BLaER1 (cell line): Measurements from ENCODE around the gene TEDDM1.

Experiments
- H3K27ac ChIP-seq: shearing (Covaris generic); formaldehyde crosslinking; 2 replicates; pipeline ENCODE4 v1.8.1; 2022
- H3K27me3 ChIP-seq: shearing (Covaris generic); formaldehyde crosslinking; 2 replicates; pipeline ENCODE4 v1.8.1; 2022
- H3K36me3 ChIP-seq: shearing (Covaris generic); formaldehyde crosslinking; 2 replicates; pipeline ENCODE4 v1.8.1; 2022
- H3K4me1 ChIP-seq: shearing (Covaris generic); formaldehyde crosslinking; 2 replicates; pipeline ENCODE4 v1.8.1; 2022
- H3K4me2 ChIP-seq: shearing (Covaris generic); formaldehyde crosslinking; 2 replicates; pipeline ENCODE4 v1.8.1; 2022
- H3K4me3 ChIP-seq: shearing (Covaris generic); formaldehyde crosslinking; 2 replicates; pipeline ENCODE4 v1.8.1; 2022
- H3K9ac ChIP-seq: shearing (Covaris generic); formaldehyde crosslinking; 2 replicates; pipeline ENCODE4 v1.8.1; 2022
- H3K9me3 ChIP-seq: shearing (Covaris generic); formaldehyde crosslinking; 2 replicates; pipeline ENCODE4 v1.8.1; 2022
- H4K20me1 ChIP-seq: shearing (Covaris generic); formaldehyde crosslinking; 2 replicates; pipeline ENCODE4 v1.8.1; 2022
- Cebpa-rat ChIP-seq: shearing (Covaris generic); IDR thresholded peaks from 2 replicates; pipeline ENCODE4 v1.8.1; 2022

The TEDDM1 gene

DNA sequence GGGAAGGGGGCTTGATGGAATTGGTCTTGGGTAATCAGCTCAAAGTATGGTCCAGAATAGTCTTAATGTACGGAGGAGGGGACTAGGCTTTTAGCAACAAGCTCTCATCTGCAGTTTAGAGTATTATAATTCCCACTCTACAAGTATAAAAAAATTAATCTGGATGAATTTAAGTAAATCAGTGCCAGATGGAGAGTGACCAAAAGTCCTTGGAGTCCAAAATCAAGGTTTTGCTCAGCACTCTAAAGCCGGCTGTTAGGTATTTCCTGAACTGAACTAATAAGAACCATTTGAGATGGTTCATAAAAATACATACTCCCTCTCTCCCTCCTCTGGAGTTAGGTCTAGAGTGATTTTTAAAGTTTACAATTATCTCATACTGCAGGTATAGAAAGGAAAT, 32.5 kb downstream of the TEDDM1 start:
- no peak overlapping the region for H3K4me2 ChIP-seq
- no peak overlapping the region for H3K27ac ChIP-seq

DNA sequence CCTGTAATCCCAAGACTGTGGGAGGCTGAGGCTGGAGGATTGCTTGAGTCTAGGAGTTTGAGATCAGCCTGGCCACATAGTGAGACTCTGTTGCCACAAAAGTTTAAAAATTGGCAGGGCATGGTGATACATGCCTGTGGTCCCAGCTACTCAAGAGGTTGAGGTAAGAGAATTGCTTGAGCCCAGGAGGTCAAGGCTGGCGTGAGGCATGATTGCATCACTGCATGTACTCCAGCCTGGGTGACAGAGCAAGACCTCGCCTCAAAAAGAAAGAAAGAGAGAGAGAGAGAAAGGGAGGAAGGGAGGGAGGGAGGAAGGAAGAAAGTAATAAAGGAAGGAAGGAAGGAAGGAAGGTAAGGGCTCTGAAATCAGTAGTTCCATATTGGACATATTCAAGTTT, 33.9 kb downstream of the TEDDM1 start:
- Histone ChIP-seq H4K20me1 (no peaks in the 10 kb centered on the region), H3K4me3 (no peak overlapping the region), H3K36me3 (no peaks in the 10 kb centered on the region), H3K27me3 (no peaks in the 10 kb centered on the region), H3K9ac (no peak overlapping the region), H3K9me3 (no peaks in the 10 kb centered on the region), H3K4me1 (peaks cover 10% of the 10 kb centered on the region; the same call in 1 of the 2 replicates), H3K4me2 (no peak overlapping the region), H3K27ac (no peak overlapping the region)
- no peak for TF ChIP-seq Cebpa-rat

More for the DNA sequence above, 32.5 kb downstream of the TEDDM1 start:
- Histone ChIP-seq H3K4me1 (peaks cover 4% of the 10 kb centered on the region; the same call in 1 of the 2 replicates), H3K36me3 (no peaks in the 10 kb centered on the region), H3K9ac (no peak overlapping the region), H3K27me3 (no peaks in the 10 kb centered on the region), H3K9me3 (no peaks in the 10 kb centered on the region), H3K4me3 (no peak overlapping the region), H4K20me1 (no peaks in the 10 kb centered on the region)
- TF ChIP-seq Cebpa-rat: no peak

DNA sequence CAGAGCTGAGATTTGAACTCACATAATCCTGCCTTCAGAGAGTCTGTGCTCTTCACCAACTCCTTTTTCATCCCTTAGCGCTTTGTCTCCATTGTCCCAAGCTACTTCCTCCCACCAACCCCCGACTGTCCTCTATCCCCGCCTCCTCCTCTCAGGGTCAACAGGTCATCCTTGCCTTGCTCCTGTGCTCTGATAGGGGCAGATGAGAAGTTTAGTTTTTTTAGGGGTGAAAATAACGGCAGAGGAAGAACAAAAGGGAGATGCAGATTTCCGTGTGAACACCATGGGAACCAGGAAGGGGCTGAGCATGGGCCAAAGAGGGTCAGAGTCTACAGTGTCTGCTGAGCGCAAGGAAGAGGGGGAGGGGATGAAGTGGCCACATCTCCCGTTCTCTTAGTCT, 40.8 kb downstream of the TEDDM1 start:
- H3K27me3 ChIP-seq: no peaks in the 10 kb centered on the region
- H4K20me1 ChIP-seq: no peaks in the 10 kb centered on the region
- H3K4me1 ChIP-seq: peaks cover 10% of the 10 kb centered on the region; the same call in 1 of the 2 replicates
- H3K9me3 ChIP-seq: no peaks in the 10 kb centered on the region
- no peak overlapping the region for H3K4me3 ChIP-seq
- H3K27ac ChIP-seq: no peak overlapping the region
- H3K9ac ChIP-seq: no peak overlapping the region
- no peak overlapping the region for H3K4me2 ChIP-seq
- TF ChIP-seq Cebpa-rat: no peak
- H3K36me3 ChIP-seq: no peaks in the 10 kb centered on the region

DNA sequence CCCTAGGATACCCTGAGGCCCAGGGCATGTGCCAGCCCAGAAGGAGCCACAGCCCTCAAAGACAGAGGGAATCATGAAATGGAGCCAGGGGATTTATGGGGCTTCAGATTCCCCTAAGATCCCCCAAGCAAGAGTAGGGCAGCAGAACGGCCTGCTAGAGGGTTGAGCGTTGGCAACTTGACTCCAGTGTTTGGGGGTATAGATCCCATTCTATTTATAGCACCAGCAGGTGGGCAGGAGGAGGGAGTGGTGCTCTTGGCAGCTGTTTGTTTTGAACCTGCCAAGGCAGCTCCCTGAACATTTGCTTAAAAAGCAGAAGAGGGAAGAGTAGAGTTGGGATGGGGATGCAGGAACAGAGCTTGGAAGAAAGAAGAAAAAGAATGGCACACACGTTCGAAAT, 42.6 kb downstream of the TEDDM1 start:
- H3K4me2 ChIP-seq: no peak overlapping the region
- no peak overlapping the region for H3K4me3 ChIP-seq
- no peak overlapping the region for H3K9ac ChIP-seq
- no peak for TF ChIP-seq Cebpa-rat
- no peaks in the 10 kb centered on the region for H3K36me3 ChIP-seq
- no peaks in the 10 kb centered on the region for H3K9me3 ChIP-seq
- H4K20me1 ChIP-seq: no peaks in the 10 kb centered on the region
- H3K27ac ChIP-seq: no peak overlapping the region
- peaks cover 6% of the 10 kb centered on the region; the same call in 1 of the 2 replicates for H3K4me1 ChIP-seq
- H3K27me3 ChIP-seq: no peaks in the 10 kb centered on the region

DNA sequence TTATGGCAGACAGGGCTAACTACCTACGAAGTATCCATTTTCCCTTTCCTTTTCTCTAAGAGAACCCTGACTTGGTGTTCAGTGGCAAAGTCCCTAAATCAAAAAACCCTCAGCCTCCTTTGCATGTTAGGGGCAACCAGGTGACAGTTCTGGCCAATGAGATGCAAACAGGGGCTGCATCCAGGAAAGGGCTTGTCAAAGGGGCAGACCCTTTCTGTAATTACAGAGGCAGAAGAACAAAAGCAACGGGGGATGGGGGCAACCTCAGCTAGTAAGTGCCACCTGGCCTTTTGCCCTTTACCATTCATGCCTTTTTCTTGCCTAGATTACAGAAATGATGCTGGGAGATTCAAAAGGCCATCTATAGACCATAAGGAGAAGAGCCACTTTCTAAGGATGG, 43.3 kb downstream of the TEDDM1 start:
- H3K9ac ChIP-seq: no peak overlapping the region
- H3K27ac ChIP-seq: no peak overlapping the region
- no peaks in the 10 kb centered on the region for H3K9me3 ChIP-seq
- H4K20me1 ChIP-seq: no peaks in the 10 kb centered on the region
- H3K4me3 ChIP-seq: no peak overlapping the region
- no peaks in the 10 kb centered on the region for H3K27me3 ChIP-seq
- H3K4me2 ChIP-seq: no peak overlapping the region
- TF ChIP-seq Cebpa-rat: no peak
- H3K36me3 ChIP-seq: no peaks in the 10 kb centered on the region
- H3K4me1 ChIP-seq: no peaks in the 10 kb centered on the region

DNA sequence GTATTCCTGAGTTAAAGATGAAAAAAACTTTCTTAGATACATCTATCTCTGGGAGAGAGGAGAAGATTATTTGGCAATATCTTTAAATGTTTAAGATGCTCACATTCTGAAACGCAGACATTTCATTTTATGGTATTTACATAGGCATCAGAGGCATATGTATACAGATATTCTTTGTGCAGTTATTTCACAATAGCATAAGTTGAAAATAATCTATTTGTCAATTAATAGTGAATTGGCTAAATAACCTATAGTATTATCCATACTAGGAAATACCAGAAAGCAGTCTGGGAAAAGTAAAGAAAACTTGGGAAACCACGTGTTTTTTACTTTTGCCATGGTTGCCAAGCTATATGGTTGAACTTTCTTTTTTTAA, 44.8 kb downstream of the TEDDM1 start:
- Histone ChIP-seq H3K4me2 (no peak overlapping the region), H3K27ac (no peak overlapping the region), H3K9ac (no peak overlapping the region), H3K36me3 (no peaks in the 10 kb centered on the region), H3K27me3 (no peaks in the 10 kb centered on the region), H3K4me3 (no peak overlapping the region), H3K9me3 (no peaks in the 10 kb centered on the region), H3K4me1 (no peaks in the 10 kb centered on the region), H4K20me1 (no peaks in the 10 kb centered on the region)
- TF ChIP-seq Cebpa-rat: no peak

DNA sequence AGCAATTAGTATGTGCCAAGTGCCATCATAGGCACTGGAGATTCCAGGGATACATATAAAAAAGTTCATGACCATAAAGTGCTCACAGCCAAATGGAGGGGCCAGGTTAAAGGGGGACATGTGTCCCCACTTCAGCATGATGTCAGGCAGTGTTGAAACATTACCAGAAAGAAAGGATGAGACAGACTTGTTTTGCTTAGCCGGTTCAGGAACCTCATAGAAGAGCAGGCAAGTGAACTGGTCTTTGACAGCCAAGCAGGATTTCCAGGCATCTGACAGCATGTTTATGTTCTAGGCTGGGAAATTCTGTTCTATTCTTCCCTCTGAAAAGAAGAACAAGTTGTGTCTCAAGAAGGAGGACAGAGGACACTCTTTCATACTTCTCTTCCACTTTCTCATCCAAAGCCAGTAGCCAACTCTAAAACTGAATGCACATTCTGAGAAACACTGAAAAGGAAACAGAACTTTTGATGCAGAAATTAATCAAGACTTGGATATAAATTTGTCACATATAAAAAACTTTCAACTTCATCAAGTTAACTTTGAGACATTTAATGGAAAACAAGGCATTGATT, 48.6 kb downstream of the TEDDM1 start:
- H3K27ac ChIP-seq: no peak overlapping the region
- TF ChIP-seq Cebpa-rat: no peak

DNA sequence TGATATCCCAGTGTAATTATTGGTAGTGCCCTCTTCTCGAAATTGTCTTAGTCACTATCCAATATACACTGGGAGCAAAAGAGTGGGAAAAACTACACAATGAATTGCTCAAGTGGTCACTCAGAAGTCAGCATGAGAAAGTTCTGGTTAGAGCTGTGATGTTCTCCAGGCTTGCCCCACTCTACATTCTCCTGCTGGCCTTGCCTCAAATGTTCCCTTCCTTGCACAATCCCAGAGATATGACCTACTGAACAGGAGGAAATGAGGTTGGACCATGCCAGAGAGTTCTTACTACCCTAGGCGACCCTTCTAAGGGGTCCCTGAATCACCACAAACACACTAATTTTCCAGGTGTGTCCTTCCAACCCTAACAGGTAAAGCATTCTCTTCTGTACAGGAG, 49.6 kb downstream of the TEDDM1 start:
- no peaks in the 10 kb centered on the region for H3K36me3 ChIP-seq
- H3K4me1 ChIP-seq: no peaks in the 10 kb centered on the region
- H3K4me2 ChIP-seq: no peak overlapping the region
- no peak for TF ChIP-seq Cebpa-rat
- no peak overlapping the region for H3K4me3 ChIP-seq
- H3K9ac ChIP-seq: no peak overlapping the region
- no peaks in the 10 kb centered on the region for H3K27me3 ChIP-seq
- no peak overlapping the region for H3K27ac ChIP-seq
- no peaks in the 10 kb centered on the region for H3K9me3 ChIP-seq
- no peaks in the 10 kb centered on the region for H4K20me1 ChIP-seq

More for the DNA sequence above, 48.6 kb downstream of the TEDDM1 start:
- Histone ChIP-seq H3K27me3 (no peaks in the 10 kb centered on the region), H3K9me3 (no peaks in the 10 kb centered on the region), H4K20me1 (no peaks in the 10 kb centered on the region), H3K4me1 (no peaks in the 10 kb centered on the region), H3K4me3 (no peak overlapping the region), H3K4me2 (no peak overlapping the region), H3K9ac (no peak overlapping the region), H3K36me3 (no peaks in the 10 kb centered on the region)

DNA sequence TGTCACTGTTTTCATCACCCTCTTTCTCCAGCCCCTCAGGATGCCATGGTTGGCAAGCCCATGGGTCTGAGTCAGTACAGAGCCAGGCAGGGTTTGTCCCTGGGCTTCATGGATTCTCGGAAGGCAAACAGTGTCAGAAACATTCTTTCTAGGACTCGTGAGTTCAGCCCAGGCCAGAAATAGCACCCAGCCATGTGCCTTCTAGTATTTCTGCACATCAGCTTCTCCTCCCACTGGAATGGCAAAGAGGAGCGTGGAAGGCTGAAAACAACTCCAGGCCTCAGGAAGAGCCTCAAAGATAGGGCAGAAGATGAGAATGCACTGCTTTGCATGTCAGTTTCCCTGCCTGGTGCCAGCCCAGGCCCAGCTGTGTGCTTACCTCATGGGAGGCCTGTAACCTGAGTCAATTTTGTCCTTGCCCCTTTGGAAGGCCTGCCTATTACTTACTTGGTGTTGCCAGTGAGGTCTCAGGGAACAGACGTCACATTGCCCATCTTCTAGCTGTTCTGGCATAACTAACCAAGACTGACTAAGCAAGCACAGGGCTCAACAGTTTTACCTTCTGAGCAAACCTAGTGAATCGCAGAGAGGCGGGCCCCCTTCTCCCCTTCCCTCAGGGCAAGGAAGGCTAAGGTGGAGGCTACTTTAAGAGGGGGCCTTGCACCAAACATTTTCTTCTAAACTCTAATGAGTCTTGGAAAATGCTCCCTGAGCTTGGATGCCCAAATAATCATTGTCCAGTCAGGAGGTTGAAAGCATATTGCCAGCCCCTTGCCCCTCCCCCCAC, 51.3 kb downstream of the TEDDM1 start:
- Histone ChIP-seq H4K20me1 (no peaks in the 10 kb centered on the region), H3K4me2 (no peak overlapping the region), H3K4me3 (no peak overlapping the region), H3K27ac (no peak overlapping the region), H3K36me3 (no peaks in the 10 kb centered on the region), H3K9me3 (no peaks in the 10 kb centered on the region), H3K27me3 (no peaks in the 10 kb centered on the region), H3K4me1 (no peaks in the 10 kb centered on the region), H3K9ac (no peak overlapping the region)
- TF ChIP-seq Cebpa-rat: no peak
